ENCODE data around the gene KCNK18. TPM values are rescaled to one million over a fixed set of nuclear protein-coding genes. Genes with fewer than 3 reads are reported as not detected.
A peak's percentile ranks its signal among the peaks of the same experiment; 100 is the strongest.

Gene KCNK18
- total RNA-seq, 4 donors from 2014 or later, result not detected

- H3K27me3 ChIP-seq, result peaks cover 8 to 100% (median 60%) of the 10 kb centered on the region in 4 donors
- intact Hi-C loops (cut with DNase I), result loop anchor here (10.0 kb wide), 1 partner anchor 485 kb away; no protein-coding TSS in a partner anchor
Measured at GRCh38 chr10:117170244-117170643, 27.0 kb upstream of the KCNK18 start.

GRCh38 chr10:117174439-117175214 is 22.7 kb upstream of the KCNK18 start:
- H3K4me3 ChIP-seq, result peak overlapping the region; percentile 43 to 59 (median 48)
- peaks cover 0 to 96% (median 21%) of the 10 kb centered on the region in 4 donors for H3K27me3 ChIP-seq
- DNase-seq (ENCODE audit: extremely low spot score), result peak; percentile 97
- H3K9me3 ChIP-seq, result no peaks in the 10 kb centered on the region
- TF ChIP-seq POLR2AphosphoS5 (IDR thresholded peaks at IDR 0.05), result no peak
- peak; percentile 71 to 89 (median 81) for TF ChIP-seq CTCF (IDR thresholded peaks at IDR 0.05)
- no peak for TF ChIP-seq POLR2A (IDR thresholded peaks at IDR 0.05; ENCODE audit: low read depth)
- H3K27ac ChIP-seq (replicated peaks in 1 of 4), result no peak overlapping the region
- H3K36me3 ChIP-seq, result no peaks in the 10 kb centered on the region
- intact Hi-C loops (cut with DNase I), result loop anchor here (2.0 to 10.0 kb wide), 2 partner anchors 378 to 490 kb away; no protein-coding TSS in a partner anchor
- WGBS, result 11% methylated on average over 14 of the region's 16 CpGs
- H3K4me1 ChIP-seq, result peaks cover 8 to 17% (median 14%) of the 10 kb centered on the region in 4 donors

More at GRCh38 chr10:117170244-117170643, 27.0 kb upstream of the KCNK18 start:
- WGBS, result 17% methylated on average over 6 of the region's 6 CpGs
- DNase-seq (ENCODE audit: extremely low spot score), result no peak
- Histone ChIP-seq H3K9me3 (no peaks in the 10 kb centered on the region), H3K4me1 (peaks cover 19 to 41% (median 36%) of the 10 kb centered on the region in 4 donors), H3K4me3 (no peak overlapping the region), H3K27ac (replicated peaks in 1 of 4) (no peak overlapping the region), H3K36me3 (no peaks in the 10 kb centered on the region)
- no peak for TF ChIP-seq POLR2A (IDR thresholded peaks at IDR 0.05; ENCODE audit: low read depth)
- no peak for TF ChIP-seq CTCF (IDR thresholded peaks at IDR 0.05)
- no peak for TF ChIP-seq POLR2AphosphoS5 (IDR thresholded peaks at IDR 0.05)
- TF ChIP-seq EP300 (IDR thresholded peaks at IDR 0.05), result no peak

- Histone ChIP-seq H3K36me3 (no peaks in the 10 kb centered on the region), H3K27me3 (peaks cover 0 to 95% (median 18%) of the 10 kb centered on the region in 4 donors), H3K4me3 (peak overlapping the region; percentile 43 to 59 (median 48)), H3K4me1 (peaks cover 8 to 17% (median 14%) of the 10 kb centered on the region in 4 donors), H3K9me3 (no peaks in the 10 kb centered on the region), H3K27ac (replicated peaks in 1 of 4) (no peak overlapping the region)
- intact Hi-C loops (cut with DNase I), result loop anchor here (2.0 to 10.0 kb wide), 2 partner anchors 379 to 491 kb away; no protein-coding TSS in a partner anchor
- DNase-seq (ENCODE audit: extremely low spot score), result no peak
- TF ChIP-seq POLR2A (IDR thresholded peaks at IDR 0.05; ENCODE audit: low read depth) (no peak), POLR2AphosphoS5 (IDR thresholded peaks at IDR 0.05) (no peak), EP300 (IDR thresholded peaks at IDR 0.05) (no peak), CTCF (IDR thresholded peaks at IDR 0.05) (no peak)
- 2% methylated on average over 33 of the region's 46 CpGs for WGBS
Measured at GRCh38 chr10:117175215-117175900, 21.9 kb upstream of the KCNK18 start.

- no peak overlapping the region for H3K27ac ChIP-seq (replicated peaks in 1 of 4)
- peak overlapping the region; percentile 43 to 59 (median 48) for H3K4me3 ChIP-seq
- no peak for DNase-seq (ENCODE audit: extremely low spot score)
- no peaks in the 10 kb centered on the region for H3K9me3 ChIP-seq
- TF ChIP-seq CTCF (IDR thresholded peaks at IDR 0.05) (peak; percentile 64 to 71 (median 67)), POLR2A (IDR thresholded peaks at IDR 0.05; ENCODE audit: low read depth) (no peak)
- no peaks in the 10 kb centered on the region for H3K36me3 ChIP-seq
- H3K27me3 ChIP-seq, result peaks cover 0 to 95% (median 14%) of the 10 kb centered on the region in 4 donors
- intact Hi-C loops (cut with DNase I), result loop anchor here (2.0 to 10.0 kb wide), 2 partner anchors 379 to 491 kb away; no protein-coding TSS in a partner anchor
- peaks cover 8 to 17% (median 14%) of the 10 kb centered on the region in 4 donors for H3K4me1 ChIP-seq
- WGBS, result 24% methylated on average over 12 of the region's 12 CpGs
Measured at GRCh38 chr10:117175901-117176534, 21.3 kb upstream of the KCNK18 start.
